Right hindlimb (tissue), 1 donor: ENCODE measurements around the gene IGF1.
A peak's percentile ranks its signal among the peaks of the same experiment; 100 is the strongest.
"Not testable (repeated sequence)": the region's sequence is repeated elsewhere in the genome, so short reads cannot be mapped to it uniquely, and the experiment has no call there.

ENCODE experiments used
- DNase-seq: peaks from one replicate; pipeline ENCODE4 v3.0.0-alpha.2; 2018

The IGF1 gene

GRCh38 chr12:102376781-102377180 is 103.6 kb downstream of the IGF1 start:
- no peak for DNase-seq

GRCh38 chr12:102376181-102376747 is 104.1 kb downstream of the IGF1 start:
- DNase-seq, result peak; percentile 24

- DNase-seq, result no peak
These were observed 106.2 kb downstream of the IGF1 start for GRCh38 chr12:102374190-102374589.

- DNase-seq, result peak; percentile 24
These were observed 108.3 kb downstream of the IGF1 start for GRCh38 chr12:102372087-102372486.

- DNase-seq, result no peak
These were observed 109.2 kb downstream of the IGF1 start for GRCh38 chr12:102371165-102371564.

- DNase-seq, result no peak
These were observed 110.5 kb downstream of the IGF1 start for GRCh38 chr12:102369876-102370275.

- DNase-seq, result no peak
These were observed 115.0 kb downstream of the IGF1 start for GRCh38 chr12:102365365-102365764.

- DNase-seq, result no peak
These were observed 115.7 kb downstream of the IGF1 start for GRCh38 chr12:102364709-102365108.

- no peak for DNase-seq
These were observed 123.7 kb downstream of the IGF1 start for GRCh38 chr12:102356690-102357089.

GRCh38 chr12:102354281-102354680 is 126.1 kb downstream of the IGF1 start:
- not testable (repeated sequence) for DNase-seq

- DNase-seq, result no peak
These were observed 129.0 kb downstream of the IGF1 start for GRCh38 chr12:102351322-102351721.

GRCh38 chr12:102350070-102350469 is 130.3 kb downstream of the IGF1 start:
- DNase-seq, result no peak

GRCh38 chr12:102349079-102349478 is 131.3 kb downstream of the IGF1 start:
- DNase-seq, result no peak

GRCh38 chr12:102347811-102348210 is 132.6 kb downstream of the IGF1 start:
- DNase-seq, result no peak
